Gastroesophageal sphincter (tissue), 3 donors: ENCODE results near the gene HOMER1.

Experiments used
- EP300 ChIP-seq: sonication (generic); formaldehyde crosslinking; IDR thresholded peaks from one replicate; pipeline ENCODE4 v1.6.1; 2017; ENCODE audit warnings: antibody characterized with exemption, mild to moderate bottlenecking
- POLR2A ChIP-seq, 2 donors: fragments of 450-650 bp; IDR thresholded peaks; one replicate each; pipeline ENCODE4 v1.6.1; 2017; ENCODE audit warnings: antibody characterized with exemption in 2 of 2, mild to moderate bottlenecking in 2 of 2, moderate library complexity in 1 of 2
- TF ChIP-seq, protein P1 (sequence below), 4 experiments: fragments of 200-600 bp in 2 of 4; fragments of 450-650 bp in 2 of 4; sonication (generic) in 1 of 4; IDR thresholded peaks; one replicate each; pipeline ENCODE4 v1.5.1; 2017 to 2019; ENCODE audit warnings: antibody characterized with exemption in 4 of 4, mild to moderate bottlenecking in 2 of 4, moderate library complexity in 2 of 4

DNA sequence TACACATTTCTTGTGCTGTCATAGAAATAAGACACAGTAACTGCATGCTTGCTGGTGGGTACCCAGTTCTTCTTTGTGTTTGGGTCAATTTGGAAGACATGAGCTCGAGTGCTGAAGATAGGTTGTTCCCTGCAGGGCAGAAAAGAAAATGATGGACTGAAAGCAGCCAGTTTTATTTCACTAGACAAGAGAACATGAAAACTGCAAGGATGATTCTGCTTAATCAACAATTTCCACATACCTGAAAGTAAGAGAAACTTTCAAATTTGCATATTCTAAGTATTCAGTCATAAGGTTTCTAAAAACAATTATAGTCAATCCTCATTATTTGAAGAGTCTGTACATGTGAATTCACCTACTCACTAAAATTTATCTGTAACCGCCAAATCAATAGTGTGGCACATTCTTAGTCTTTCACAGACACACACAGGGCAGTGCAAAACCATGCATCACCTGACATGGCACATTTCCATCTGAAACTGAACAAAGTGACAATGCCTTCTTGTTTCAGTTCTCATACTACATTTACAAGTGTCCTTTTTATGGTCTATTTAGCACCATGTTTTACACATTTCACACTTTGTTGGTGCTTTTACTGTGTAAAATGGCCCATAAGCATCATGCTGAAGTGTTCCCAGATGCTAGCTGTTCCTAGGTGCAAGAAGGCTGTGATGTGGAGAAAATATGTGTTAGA lies 56.9 kb downstream of the HOMER1 start:
- TF ChIP-seq, protein P1, sequence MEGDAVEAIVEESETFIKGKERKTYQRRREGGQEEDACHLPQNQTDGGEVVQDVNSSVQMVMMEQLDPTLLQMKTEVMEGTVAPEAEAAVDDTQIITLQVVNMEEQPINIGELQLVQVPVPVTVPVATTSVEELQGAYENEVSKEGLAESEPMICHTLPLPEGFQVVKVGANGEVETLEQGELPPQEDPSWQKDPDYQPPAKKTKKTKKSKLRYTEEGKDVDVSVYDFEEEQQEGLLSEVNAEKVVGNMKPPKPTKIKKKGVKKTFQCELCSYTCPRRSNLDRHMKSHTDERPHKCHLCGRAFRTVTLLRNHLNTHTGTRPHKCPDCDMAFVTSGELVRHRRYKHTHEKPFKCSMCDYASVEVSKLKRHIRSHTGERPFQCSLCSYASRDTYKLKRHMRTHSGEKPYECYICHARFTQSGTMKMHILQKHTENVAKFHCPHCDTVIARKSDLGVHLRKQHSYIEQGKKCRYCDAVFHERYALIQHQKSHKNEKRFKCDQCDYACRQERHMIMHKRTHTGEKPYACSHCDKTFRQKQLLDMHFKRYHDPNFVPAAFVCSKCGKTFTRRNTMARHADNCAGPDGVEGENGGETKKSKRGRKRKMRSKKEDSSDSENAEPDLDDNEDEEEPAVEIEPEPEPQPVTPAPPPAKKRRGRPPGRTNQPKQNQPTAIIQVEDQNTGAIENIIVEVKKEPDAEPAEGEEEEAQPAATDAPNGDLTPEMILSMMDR (IDR thresholded peaks at IDR 0.05) = no peak
- TF ChIP-seq POLR2A (IDR thresholded peaks at IDR 0.05) (no peak), EP300 (no peak)
